Umbilical cord (tissue), 2 donors: ENCODE data around the gene MAT1A. TPM values are rescaled to one million over a fixed set of nuclear protein-coding genes. Genes with fewer than 3 reads are reported as not detected.

Experiments
- DNase-seq: peaks from one replicate; pipeline ENCODE4 v3.0.0-alpha.2; 2015; ENCODE audit warnings: low spot score
- total RNA-seq: library from RNA; depleted of rRNA; stranded (reverse); fragments of >200 nt; gene quantifications from one replicate; pipeline ENCODE4 v1.2.3, GENCODE V29; 2014; ENCODE audit warnings: low replicate concordance; ENCODE audit not compliant: insufficient read depth

MAT1A gene
- total RNA-seq, 1 donor from 2014 or later, result 1.2 TPM

DNA sequence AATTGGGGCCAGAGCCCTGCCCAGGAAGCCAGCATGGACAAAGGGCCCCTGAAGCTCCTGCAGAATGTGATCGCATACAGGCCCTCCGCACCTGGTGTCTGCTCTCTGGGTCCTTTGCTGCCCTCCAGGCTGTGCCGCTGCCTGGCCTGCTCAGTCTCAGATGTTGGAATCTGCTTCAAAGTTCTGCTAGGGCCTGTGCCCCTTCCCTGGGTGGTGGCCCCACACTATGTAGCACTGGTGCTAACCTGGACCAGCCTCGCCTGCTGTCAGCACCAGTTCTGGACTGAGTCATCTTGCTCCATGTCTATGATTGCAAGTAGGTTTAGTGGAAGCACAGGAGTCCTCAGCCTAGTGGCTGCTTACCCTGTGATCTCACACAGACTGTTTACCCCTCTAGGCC, 6.3 kb downstream of the MAT1A start:
- peak; percentile 7 for DNase-seq

DNA sequence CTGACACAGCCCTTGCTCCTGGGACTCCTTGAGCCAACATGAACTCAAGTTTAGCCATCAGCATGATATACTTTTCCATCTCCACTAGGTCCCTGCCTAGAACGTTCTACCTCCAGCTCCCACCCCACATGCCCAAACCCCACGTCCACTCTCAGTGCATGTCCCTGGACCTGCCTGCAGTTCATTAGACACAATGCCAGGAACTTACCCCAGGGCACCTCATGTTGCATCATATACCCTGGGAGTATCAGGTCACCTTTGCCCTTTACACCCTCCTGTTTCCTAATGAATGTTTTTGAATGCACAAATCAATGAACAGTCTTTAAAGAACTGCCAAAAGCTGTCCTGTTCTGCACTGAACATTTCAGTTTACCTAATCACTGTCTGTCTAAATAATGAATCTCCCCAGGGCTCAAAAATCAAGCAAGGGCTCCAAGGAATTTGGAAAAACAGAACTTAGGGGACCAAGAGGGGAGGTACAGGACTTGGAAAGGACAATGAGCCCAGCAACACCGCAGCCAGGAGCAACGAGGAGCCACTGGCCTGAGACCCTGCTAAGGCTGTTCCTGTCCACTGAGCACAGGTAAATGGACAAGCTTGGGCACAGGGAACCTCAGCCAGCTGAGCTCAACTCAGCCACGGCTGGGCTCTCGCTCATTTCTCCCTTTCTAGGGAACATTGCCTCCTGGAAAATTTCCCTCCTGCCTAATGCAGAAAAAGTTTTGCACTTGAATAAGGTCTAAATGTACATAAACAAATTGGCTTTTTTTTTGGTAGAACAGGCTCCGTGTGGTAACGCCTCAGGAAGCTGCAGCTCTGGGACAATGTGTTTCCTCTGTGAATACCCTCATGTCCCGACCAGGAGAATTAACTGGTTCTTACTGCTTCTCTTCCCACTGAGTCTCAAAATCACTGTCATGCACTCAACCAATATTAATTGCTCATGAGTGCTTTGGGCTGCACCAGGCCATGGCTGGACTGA, 7.4 kb downstream of the MAT1A start:
- DNase-seq, result no peak

DNA sequence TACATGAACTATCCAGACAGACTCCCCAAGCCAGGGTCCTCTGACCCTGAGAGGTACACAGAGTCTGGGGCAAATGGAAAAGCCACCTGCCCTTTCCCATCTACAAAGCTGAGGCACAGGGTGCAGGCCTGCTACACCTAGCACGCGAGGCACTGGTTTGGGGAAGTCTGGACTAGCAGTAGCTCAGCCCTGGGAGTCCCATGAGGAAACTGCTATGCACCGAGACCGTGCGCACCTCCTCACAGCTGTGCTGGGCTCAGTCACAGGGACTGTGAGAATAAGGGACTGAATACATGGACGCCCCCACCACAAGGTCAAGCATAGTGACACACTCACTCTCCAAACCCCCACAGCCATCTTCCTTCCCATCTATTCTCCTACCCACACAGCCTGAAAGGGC, 8.2 kb downstream of the MAT1A start:
- no peak for DNase-seq

DNA sequence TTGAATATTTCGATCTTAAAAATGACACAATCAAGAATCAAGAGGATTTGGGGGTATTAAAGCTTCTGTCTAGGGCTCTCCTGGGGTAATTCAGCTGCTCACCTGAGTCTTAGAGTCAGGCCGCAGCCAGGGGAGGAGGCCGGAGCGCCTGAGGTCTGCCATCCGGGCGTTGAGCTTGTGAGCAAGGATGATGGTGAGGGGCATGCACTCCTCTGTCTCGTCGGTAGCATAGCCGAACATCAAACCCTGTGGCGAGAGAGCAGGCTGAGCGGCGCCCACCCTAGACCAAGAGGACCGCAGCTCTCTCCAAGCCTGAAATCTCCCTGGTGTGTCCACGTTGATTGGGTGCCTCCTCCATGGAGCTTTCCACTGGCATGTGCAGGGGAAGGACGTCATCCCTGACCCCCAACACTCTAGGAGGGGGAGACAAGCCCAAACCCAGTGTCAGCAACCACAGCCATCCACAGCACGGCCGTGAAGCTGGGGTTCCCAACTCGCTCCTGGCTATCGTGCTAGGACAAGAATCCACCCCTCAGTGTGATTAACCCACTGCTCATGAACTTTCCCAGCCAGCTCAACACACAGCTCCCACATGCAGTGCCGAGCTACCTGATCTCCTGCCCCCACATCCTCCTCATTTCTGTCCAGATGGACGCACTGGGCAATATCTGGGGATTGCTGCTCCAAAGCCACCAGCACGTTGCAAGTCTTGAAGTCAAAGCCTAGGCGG, 9.2 kb downstream of the MAT1A start:
- DNase-seq, result no peak

DNA sequence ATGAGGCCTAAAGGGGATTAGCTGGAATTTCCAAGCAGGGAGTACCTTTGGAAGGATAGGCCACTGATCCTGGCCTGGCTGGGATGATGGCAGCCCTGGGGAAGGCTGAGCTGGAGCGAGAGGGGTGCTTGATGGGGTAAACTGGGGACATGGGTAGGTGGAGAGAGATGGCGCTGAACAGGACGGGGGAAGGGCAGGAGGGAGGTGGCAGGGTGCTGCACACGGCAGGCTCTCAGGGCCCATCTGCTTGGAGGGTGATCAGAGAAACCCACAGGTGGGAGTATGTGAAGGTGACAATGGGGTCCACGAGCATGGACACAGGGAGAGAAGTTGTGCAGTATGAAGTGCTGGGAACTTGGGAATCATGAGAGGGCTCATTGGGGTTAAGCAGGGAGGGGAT, 10.3 kb downstream of the MAT1A start:
- DNase-seq, result no peak

DNA sequence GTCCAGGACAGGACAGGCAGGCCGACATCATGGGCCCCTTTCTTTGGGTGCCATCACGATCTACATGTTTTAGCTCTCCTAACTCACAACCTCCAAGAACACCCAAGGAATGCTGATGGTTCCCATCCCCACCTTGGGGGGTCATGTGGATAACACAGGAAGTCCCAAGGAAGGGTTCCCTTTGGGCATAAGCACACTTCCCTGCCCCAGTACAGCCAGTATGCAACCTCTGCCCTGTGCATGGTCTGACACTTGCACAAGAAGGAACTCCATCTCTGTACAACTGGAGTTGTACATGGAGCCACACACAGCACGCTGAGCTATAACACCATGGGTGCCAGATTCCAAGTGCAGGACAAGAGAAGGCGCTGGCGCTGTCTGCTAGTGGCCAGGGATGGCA, 11.0 kb downstream of the MAT1A start:
- DNase-seq, result no peak

DNA sequence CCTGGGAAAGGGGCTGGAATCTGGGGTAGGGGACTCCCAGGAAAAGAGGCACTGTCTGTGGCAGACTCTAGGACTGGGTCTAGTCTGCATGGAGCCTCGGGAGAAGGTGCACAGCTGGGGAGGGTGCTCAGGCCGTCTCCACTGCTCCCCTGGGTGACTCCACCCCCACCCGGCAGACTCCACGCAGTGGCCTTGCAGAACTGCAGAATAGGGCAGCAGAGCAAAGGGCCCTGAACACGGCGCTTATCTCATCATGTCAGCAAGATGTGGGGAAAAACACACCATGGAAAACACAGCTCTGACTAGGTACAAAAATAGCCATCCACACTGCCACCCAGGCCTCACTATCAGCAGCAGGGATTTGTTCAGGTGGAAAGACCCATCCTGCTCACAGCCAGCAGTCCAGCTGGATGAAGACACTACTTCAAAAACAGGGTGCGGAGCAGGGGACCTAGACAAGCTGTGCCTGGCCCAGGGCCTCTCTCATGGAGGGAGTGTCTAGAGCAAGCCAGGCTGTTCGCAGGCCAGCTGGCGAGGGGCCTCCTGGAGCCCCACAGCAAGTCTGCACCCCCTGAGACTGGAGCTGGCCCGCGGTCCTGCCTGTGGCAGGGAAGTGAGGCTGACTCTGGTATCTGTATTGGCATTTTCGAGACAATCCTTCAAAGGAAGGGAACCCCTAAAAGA, 11.7 kb downstream of the MAT1A start:
- peak; percentile 21 for DNase-seq

DNA sequence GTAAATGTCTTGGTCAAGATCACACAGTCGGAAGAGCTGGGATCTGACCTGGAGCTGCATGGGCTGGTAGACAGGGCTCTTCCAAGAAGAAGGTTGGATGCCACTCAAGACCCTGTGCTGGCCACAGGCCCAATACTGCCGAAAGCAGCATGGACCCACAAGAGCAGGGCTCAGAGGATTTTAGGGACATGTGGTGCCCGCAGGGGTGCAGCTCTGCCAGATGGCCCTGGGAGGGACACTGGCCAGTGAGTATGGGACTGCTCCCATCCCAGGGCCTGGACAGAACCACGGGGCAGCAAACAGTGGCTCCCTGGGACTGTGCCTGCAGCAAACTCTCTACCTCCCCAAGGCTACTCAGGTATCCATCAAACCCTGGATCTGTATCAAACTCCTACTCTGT, 12.4 kb downstream of the MAT1A start:
- DNase-seq, result no peak

DNA sequence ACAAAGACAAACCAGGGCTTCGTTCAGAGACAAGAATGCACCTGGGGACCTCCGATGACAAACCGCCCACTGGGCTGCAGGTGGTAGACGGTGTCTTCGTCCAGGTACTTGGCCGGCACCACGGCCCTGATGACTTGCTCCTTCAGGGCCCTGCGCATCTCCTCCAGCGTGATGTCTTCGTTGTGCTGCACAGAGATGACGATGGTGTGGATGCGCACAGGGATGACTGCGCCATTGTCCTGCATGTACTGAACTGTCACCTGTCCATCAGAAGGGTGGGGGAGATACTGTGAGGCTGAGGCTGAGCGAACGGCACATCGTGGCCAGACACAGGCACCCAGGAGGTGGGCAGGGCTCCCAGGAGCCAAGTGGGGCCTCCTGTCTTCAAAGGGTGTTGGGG, 13.1 kb downstream of the MAT1A start:
- DNase-seq, result no peak

DNA sequence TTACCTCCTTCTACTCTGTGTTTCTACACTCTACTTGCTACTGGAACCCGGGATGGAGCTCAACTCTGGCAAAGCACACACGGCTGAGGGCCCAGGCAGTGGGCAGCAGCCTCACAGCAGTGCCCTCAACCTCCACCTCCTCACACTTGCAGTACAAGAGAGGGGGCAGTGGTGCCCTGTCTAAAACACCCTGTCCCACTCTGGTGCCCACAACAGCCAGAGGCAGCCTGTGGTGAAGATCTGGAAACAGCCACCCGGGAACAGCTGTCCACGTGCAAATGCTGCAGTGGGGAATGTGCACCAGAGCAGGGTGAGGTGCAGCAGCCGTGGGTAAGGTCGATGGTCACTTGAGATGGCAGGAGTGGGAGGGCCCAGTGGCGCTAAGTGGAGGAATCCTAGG, 13.7 kb downstream of the MAT1A start:
- no peak for DNase-seq

DNA sequence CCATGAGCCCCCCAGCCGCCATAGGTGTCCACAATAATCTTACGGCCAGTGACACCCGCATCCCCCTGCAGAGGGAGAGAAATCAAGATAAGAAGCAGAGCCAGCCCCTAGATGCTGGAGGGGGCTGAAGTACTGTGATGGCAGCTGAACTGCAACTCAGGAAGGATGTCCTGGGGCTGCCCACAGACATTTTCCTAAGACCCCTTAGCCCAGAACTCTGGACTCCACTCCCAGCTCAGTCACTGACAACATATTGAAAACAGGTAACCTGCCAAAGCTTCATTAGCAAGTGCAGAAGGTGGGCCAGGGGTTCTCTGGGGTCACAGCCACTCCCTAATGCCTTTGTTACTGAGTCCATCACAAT, 14.3 kb downstream of the MAT1A start:
- no peak for DNase-seq

DNA sequence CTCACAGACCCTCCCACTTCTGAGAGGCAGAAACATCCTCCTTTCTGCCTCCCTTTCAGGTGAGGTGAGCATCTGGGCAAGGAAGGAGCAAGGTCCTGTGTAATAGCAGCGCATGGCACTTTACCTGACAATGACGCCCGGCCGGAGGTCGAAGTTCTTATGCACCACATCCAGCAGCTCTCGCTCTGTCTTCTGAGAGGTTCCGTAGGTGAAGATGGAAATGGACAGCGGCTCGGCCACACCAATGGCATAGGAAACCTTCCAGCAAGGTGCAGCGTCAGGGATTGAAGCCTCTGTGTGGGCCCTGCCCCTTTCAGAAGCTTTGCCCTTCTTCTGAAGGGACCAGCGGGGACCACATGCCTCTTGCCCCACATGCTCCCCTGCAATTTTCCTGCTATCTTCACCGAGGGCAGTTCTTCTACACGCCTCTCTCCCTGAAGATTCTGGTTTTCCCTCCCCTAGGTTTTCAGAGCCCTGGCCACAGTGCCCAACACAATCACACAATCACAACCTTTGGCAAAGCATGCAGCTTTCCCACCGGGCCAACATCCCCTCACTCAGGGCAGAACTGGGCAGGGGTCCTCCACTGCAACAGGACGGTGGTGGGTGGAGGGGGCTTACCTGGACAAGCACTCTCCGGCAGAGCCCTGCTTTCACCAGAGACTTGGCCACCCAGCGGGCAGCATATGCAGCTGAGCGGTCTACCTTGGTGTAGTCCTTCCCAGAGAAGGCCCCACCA, 14.9 kb downstream of the MAT1A start:
- DNase-seq, result no peak

DNA sequence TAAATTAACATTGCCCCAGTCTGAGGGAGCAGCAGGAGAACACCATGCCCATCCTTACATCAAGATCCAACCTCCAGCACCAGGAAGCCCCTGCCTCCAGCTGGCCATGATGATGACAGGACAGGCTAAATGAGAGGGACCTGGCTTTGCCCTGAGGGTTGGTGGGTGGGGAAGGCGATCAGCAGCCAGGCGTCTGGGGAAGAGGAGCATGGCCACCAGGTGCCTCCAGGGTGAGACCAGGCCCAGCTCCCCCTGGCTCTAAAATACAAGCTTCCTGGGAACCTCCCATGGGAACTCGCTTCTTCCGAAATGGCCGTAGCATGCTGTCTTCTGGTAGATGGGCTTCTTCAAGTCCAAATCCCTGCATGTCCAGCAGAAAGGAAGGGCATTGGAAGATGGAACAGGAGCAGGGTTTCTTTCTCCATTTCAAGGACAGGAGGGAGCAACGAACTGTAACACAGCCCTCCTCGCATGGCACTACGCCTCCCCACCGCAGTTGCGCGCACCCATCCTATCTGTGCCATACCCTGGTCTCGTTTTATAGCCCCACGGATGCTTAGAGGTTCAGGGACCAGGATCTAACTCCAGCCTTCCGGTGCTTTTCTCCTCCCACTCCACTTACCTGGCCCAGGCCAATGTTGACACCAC, 15.8 kb downstream of the MAT1A start:
- DNase-seq, result no peak

DNA sequence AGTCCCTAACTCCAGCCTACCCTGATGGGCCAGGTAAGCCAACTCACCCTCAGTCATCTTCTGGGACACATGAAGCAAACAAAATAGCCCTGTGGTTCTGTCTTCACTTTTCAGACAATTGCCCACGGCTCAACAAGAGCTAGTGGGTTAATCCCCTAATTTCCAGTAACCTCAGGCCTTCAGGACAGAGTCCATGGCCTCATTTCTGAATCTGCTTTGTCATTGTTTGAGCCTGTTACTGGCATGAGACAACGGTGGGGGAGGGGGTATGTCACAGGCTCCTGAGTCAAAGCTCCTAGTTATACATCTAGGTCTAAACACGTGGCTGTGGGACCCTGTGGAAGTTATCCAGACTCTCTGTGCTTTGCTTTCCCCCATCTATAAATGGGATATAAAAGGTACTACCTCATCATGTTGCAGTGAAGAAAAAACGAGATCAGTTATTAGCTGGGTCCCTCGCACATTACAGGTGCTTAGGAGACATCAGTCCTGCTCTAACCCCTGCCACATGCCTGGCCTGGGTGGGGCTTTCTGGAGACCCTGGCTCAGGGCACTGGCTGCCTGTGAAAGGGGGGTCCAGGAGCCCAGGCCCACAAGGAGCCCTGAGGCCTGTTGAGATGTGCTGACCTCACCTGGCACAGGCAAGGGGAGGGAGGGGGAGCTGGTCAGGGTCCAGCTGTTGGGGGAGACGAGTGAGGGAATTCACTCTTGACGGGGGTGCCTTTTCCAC, 16.5 kb downstream of the MAT1A start:
- no peak for DNase-seq

DNA sequence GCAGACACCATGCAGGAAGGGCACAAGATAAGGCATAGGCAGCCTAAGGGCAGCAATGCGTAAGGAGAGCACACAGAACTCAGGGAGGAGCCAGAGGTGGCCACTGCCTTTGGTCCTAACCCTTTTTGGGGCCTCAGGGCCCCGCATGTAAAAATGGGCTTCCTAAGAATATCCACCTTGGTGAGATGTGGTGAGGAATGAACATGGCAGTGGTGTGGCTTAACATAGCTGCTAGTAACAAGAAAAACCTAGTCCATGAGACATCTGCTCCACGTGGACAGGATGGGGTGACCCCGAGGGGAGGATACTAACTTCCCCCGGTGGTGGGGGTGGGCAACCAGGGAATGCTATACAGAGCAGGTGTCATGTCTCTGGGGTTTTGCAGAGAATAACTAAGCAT, 18.0 kb downstream of the MAT1A start:
- DNase-seq, result no peak

DNA sequence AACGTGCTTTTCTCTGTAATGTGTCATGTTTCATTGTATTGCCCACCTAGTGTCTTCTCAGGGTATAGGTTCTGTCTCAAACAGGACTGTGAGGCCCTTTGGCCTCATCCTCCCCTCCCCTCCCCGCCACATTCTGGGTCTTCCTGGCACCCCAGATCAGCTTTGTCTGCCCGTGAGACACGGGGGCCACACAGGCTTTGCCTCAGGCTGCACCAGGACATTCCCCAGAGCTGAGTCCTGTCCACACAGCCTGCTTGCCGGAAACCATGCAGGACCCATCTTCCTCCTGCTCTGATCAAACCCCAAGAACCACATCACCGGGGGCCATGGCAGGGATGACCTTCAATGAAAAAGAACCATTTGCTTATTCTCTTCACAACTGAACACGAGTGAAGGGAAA, 18.6 kb downstream of the MAT1A start:
- no peak for DNase-seq

DNA sequence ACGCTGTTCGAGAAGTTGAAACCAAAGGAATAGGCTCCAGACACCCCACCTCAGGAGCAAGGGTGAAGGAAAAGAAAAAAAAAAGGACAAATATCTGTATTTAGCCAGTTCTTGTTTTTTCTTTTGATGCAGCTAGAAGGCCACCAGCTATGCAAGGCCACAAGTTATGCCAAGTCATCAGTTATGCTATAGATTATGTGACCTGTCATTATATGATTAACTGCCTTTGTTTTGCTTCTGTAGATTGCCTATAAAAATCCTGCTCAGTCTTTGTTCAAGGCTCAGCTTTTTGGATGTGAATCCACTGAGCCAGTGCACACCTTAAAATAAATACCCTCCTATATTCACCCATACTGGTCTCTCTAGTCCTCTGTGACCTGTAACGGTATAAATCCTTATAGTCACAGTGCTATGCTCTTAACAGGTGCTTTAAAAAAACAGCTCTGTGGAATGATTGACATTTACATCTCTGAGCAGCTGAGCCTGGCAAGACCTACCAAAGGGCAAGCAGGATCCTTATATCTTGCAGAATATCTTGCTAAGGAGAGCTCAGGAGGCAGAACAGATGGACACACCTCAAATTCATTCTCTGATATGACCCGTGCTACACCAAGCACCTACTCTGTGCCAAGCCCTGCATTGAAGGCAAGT, 20.4 kb downstream of the MAT1A start:
- no peak for DNase-seq

DNA sequence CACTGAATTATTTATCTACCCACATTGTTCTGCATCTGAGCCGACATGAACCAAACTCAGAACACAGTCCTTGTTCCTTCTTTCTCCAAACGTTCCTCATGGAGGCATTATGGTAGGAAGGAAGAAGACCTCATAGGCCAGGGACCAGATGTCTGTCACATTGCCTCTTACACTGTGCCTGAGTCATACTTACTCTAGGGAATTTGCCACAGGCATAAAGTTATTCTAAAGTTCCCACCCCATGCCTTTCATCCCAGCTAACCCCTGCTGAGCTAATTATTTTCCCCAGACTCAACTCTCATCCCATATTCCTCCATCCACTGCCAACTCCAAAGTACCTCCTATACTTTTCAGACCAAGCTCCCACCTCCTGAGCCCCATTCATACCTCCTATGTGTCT, 21.2 kb downstream of the MAT1A start:
- no peak for DNase-seq

DNA sequence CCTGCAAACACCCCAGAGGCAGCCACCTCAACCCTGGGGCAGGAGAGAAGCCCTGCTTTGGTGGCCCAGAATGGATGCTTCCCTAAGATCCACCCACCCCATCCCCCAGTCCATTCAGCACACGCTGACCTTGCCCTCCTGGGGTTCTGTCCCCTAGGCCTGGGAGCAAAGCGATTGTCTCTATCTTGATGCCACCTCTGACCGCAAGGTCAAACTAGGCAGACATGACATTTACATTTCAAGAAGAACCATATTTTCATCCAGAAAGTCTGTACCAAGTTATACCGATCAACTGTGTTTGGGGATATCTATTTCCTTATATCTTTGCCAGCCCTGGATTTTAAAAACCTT, 23.0 kb downstream of the MAT1A start:
- no peak for DNase-seq
